NCI-H2227 (cell line): Measurements from ENCODE around the gene ZNF638.
"Not testable (repeated sequence)": the region's sequence is repeated elsewhere in the genome, so short reads cannot be mapped to it uniquely, and the experiment has no call there.

Experiments used
- DNase-seq: peaks from one replicate; lab custom pipeline; 2025; ENCODE audit not compliant: unreplicated experiment; lab: John Stamatoyannopoulos, UW

The ZNF638 gene, protein sequence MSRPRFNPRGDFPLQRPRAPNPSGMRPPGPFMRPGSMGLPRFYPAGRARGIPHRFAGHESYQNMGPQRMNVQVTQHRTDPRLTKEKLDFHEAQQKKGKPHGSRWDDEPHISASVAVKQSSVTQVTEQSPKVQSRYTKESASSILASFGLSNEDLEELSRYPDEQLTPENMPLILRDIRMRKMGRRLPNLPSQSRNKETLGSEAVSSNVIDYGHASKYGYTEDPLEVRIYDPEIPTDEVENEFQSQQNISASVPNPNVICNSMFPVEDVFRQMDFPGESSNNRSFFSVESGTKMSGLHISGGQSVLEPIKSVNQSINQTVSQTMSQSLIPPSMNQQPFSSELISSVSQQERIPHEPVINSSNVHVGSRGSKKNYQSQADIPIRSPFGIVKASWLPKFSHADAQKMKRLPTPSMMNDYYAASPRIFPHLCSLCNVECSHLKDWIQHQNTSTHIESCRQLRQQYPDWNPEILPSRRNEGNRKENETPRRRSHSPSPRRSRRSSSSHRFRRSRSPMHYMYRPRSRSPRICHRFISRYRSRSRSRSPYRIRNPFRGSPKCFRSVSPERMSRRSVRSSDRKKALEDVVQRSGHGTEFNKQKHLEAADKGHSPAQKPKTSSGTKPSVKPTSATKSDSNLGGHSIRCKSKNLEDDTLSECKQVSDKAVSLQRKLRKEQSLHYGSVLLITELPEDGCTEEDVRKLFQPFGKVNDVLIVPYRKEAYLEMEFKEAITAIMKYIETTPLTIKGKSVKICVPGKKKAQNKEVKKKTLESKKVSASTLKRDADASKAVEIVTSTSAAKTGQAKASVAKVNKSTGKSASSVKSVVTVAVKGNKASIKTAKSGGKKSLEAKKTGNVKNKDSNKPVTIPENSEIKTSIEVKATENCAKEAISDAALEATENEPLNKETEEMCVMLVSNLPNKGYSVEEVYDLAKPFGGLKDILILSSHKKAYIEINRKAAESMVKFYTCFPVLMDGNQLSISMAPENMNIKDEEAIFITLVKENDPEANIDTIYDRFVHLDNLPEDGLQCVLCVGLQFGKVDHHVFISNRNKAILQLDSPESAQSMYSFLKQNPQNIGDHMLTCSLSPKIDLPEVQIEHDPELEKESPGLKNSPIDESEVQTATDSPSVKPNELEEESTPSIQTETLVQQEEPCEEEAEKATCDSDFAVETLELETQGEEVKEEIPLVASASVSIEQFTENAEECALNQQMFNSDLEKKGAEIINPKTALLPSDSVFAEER (N-terminal part only)

DNA sequence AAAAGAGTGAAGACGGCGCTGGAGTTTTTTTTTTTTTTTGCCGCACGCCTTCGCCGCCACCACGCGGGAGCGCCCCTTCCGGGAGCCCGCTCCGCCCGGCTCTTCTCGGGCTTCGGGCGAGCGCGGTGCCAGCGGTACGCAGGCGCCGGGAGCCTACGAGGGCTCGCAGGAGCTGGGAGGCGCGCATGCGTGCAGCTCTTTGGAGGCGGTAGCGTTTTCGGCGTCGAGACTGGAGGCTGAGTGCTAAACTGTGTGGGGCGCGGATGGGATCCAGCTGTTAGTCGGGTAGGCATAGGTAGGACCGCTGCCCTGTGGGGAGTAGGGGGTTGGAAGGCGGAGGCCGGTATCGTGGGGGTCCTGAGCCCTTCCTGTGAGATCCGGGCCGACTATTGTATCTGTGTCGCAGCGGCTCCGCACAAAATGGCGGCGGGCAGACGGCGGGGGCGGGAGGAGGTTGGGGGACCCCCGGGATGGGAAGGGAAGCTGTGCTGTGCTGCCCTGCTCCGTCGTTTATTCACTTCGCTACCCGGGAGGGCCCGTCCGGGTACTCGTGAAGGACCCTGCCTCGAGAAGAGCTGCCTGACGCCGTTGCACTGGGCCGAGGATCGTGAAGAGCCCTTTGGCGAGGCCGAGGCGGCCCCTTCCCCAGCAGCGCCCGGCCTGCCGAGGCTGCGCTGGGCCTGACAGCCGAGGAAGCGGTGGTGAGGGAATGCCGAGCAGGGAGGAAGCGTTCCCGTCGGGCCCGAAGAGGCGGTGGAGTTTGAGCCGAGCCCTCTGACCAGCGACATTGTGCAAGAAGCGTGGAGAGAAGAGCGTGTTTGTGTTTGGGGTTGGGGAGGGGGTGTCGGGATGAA, at the start of gene ZNF638:
ZNF638 (plus strand) TSS at position 202 of the 854 bp plus-strand sequence. CDS start 17,173 bp downstream, outside the sequence.
- DNase-seq = peak; percentile 98

DNA sequence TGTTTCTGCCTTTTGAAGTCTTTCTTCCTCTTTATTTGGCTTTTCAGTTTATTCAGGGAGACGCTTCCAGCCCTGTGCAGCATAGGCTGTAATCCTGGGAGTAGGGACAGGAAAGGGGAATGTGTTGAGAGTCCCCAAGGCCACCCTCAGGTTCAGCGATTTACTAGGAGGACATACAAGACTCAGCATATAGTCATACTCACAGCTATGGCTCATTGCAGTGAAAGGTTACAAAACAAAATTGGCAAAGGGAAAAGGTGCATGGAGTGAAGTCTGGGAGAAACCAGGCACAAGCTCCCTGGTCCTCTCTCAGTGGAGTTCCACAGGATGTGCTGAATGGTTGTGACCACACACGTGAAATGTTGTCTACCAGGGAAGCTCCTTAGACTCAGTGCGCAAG, 49.6 kb upstream of the ZNF638 start:
- no peak for DNase-seq

DNA sequence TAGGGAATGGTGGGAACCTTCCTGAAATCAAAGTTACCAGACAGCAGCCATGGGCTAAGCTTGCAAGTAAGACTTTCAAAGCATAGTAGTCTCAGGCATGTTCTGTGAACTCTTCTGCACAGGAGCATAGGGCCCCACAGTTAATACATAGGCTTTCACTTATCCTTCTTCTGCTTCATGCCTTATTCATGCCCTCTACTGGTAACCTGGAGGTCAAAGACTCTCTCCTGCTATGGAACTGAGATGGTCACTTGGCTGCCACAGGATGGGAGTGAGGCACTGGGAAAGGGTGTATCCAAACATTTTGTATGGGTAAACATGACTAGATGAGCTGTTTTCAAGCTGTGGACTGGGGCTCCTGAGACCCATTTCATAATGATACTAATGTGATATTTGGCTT, 49.1 kb upstream of the ZNF638 start:
- DNase-seq = no peak

DNA sequence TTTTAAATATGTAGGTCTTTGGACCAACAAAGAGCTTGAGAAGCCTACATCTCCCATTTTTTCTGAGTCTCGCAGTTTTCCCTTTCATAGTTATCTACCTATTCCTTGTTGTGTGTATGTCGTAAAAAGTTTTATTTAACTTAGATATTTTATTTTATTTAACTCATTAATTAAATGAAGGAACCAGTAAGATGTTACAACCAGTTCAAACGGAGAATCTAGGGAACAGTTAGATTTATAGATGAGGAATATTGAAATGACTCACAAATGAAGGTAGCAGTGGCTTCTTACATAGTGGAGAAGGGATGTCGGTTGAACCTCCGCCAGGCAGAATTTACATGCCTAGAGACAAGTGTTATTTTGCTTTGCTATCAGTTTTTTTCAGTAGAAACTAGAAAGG, 48.5 kb upstream of the ZNF638 start:
- DNase-seq = no peak

DNA sequence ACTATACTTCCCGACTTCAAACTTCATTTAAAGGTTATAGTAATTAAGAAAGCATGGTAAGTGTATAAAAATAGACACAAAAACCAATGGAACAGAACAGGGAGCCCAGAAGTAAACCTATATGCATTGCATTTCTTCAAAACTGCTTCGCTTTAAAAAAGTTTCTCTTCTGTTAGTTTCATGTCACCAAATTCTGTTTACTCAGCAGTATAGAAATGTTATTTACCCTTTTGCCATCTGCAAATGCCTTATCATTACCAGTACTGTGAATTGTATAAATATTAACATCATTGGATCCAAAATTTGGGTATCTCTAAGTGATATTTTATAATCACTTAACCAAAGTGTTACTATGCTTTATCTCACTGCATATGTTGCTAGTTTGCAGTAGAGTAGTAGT, 45.9 kb upstream of the ZNF638 start:
- DNase-seq = no peak

DNA sequence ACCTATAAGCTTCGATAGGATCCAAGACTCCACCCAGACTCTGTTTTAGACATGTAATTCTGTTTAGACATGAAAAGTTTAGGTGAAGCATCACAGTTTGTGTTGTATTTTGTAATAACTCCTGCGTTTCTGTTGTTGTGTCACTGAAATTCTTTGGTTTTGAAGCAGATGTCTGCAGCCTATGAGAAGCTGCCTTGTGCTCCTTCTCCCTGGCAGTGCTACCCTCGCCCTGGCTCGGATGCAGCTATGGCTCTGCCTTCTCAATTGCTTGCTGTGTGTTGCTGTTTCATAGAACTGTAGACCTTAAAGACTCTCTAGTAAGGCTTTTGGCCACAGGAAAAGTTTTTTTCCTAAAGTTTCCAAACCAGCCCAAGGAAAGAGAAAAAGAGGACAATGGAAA, 40.2 kb upstream of the ZNF638 start:
- DNase-seq = no peak

DNA sequence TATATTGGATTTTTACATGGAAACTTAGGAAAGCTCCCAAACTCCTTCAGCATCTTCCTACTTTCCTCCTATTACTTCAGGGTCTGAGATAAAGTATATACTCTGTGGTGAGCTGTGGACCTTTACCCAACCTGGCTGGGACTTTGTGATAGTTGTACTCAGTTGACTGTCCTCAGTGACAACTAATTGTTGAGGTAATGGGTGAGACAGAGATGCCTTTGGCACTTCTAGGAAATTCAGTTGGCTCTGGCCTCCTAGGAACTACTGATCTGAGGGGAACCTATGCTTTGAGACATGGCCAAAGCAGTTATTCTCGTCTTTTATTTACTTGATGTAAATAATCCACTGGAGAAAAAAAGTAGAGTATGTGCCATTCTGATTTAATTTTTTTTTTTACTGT, 39.4 kb upstream of the ZNF638 start:
- no peak for DNase-seq

DNA sequence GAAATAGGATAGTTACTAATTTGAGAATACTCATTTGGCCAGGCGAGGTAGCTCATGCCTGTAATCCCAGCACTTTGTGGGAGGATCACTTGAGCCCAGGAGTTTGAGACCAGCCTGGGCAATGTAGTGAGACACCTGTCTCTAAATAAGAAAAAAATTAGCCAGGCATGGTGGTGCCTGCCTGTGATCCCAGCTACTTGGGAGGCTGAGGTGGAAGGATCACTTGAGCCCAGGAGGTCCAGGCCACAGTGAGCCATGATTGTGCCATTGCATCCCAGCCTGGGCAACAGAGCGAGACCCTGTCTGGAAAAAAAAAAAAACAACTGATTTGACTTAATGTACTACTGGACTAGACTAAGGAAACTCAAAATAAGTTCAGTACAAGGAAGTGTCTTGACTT, 32.7 kb upstream of the ZNF638 start:
- no peak for DNase-seq

DNA sequence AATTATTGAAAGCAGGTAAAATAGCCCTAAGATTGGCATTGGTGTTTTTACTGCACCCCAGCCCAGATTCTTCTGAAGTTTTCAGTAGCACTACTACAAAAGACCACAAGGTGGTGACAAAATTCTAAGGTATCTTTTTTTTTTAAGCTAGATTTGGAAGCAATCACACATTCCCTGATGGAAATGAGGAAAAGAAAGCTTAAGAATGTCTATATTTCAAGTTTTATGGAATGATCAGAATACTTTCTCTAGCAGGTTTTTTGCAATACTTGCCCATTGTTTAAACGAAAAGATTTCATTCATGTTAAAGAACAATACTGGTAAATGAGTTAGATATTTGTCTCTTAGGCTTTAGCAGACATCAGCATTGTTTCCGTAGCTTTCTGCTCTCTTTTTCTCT, 32.1 kb upstream of the ZNF638 start:
- DNase-seq = peak; percentile 43

DNA sequence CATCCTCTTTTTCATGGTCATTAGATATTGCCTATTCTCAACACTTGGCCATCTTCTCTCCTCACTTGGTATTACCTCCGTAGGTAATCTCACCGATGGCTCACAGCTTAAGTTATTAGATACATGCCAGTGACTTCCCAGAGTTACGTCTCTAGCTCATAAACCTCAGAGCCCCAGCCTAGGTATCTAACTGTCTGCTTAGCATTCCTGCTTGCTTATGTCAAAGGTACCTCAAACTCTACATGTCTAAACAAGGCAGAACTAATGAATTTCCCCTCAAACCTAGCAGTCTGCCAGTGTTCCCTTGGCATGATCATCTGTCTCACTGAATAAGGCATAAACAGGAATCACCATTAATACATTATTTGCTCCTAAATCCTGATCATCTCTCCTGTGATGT, 27.7 kb upstream of the ZNF638 start:
- no peak for DNase-seq

DNA sequence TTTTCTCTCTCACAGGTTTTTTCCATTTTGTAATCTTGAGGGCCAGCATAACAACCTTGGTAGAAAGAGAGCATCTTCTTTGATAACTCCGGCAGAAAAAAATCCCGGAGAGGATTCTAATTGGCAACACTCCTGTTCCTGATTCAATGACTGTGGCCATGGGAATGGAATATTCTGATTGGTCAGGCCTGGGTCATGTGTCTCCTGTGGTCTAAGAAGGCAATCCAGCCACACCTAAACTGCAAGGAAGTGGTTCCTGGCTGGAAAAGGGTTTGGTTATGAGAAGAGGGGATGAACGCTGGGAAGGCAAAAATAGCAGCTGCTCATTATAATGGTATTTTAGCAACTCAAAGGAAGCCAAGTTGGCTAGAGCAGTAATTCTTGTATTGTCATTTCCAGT, 24.8 kb upstream of the ZNF638 start:
- no peak for DNase-seq

DNA sequence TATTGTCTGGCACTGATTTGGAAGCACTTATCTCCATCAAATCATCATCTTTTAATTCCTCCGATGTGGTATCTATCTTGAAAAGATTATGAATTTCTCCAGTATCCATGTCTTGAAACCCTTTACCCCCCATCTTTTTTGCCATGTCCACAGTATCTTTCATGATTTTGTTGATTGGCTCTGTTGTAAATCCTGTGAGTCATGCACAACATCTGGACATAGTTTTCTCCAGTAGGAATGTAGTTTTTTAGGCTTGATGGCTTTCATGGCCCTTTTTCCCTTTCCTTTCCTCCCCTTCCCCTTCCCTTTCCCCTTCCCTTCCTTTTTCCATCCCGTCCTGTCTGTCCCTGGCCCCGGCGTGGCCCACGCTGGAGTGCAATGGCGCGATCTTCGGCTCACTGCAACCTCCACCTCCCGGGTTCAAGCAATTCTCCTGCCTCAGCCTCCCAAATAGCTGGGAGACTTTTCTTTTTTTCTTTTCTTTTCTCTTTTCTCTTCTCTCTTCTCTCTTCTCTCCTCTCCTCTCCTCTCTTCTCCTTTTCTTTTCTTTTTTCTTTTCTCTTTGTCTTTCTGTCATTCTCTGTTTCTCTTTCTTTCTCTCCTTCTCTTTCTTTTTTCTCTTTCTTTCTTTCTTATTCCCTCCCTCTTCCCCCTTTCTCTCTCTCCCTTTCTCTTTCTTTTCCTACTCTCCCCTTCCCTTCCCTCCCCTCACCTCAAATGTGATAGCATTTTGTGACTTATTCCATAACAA, 18.4 kb upstream of the ZNF638 start:
- no peak for DNase-seq

DNA sequence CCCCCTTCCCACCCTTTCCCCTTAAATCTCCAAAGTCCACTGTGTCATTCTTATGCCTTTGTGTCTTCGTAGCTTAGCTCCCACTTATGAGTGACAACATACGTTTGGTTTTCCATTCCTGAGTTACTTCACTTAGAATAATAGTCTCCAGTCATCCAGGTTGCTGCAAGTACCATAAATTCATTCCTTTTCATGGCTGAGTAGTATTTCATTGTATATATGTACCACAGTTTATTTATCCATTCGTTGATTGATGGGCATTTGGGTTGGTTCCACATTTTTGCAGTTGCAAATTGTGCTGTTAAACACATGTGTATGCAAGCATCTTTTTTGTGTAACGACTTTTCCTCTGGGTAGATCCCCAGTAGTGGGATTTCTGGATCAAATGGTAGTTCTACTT, 14.5 kb upstream of the ZNF638 start:
- no peak for DNase-seq

DNA sequence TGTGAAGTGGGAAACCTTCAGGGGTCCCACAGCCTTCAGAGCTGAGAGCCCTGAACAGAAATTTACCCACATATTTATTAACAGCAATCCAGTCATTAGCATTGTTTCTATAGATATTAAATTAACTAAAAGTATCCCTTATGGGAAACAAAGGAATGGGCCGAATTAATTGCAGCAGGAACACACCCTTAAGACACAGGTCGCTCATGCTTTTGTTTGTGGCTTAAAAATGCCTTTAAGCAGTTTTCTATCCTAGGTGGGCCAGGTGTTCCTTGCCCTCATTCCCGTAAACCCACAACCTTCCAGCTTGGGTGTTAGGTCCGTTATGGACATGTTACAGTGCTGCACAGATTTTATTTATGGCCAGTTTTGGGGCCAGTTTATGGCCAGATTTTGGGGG, 13.7 kb upstream of the ZNF638 start:
- DNase-seq = not testable (repeated sequence)

DNA sequence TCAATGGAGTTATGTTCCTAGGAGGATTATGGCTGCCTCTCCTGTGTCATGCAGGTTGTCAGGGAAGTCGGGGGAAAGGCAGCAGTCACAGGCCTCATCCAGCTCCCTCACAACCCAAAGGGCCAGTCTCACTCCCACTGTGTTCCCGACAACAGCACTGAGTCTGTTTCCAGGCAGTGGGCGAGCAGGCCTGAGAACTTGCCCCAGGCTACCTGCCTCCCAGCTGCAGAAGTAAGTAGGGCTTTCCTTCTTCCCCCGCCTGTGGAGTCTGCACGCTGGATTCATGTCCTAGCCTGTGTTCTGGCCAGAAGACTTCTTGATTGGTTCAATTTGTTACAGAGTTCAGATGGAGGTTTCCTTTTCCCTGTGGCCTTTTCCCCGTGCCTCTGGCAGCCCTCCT, 8.2 kb upstream of the ZNF638 start:
- no peak for DNase-seq

DNA sequence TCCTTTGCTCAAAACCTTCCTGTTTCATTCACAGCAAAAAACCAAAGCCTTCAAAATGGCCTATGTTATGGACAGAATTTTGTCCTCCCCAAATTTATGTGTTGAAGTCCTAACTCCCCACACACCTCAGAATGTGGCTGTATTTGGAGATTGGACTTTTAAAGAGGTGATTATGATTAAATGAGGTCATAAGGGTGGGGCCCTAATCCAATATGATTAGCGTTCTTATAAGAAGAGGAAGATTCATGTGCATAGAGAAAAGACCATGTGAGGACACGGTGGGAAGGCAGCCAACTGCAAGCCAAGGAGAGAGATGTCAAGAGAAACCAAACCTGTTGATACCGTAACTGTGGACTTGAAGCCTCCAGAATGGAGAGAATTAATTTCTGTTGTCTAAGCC, 4.6 kb upstream of the ZNF638 start:
- no peak for DNase-seq

DNA sequence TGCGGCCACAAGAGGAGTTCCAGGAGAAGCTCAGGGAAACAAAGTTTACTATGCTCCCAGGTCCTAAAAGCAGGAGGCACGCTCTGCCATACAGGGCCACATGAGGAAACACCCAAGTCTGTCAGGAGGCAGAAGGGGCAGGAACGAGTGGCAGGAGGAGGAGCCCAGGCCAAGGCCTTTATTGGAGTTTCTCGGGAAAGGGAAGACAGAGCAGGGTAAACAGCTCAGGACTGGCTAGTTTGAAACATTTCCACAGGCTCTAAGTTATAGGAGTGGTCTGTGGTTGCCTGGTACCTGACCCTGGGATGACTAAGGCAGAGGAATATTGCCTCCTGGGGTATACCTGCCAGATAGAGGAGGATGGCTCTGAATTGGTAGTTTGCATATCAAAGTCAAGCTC, 3.7 kb upstream of the ZNF638 start:
- DNase-seq = no peak

DNA sequence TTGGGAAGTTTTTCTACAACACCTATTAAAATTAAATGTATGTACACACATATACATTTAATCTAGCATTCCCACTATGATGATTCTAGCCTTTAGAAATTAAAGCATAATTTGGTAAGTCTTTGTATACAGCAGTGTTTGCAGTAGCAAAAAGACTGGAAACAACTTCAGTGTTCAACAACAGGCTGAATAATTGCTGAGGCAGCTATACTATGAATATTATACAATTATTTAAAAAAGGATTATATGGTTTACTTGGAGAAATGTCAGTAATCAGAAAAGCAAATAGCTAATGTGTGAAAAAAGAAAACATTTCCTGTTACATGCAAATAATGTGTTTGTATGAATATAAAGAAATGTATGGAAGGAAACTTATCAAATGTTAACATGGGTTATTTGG, 1.4 kb upstream of the ZNF638 start:
- DNase-seq = no peak

DNA sequence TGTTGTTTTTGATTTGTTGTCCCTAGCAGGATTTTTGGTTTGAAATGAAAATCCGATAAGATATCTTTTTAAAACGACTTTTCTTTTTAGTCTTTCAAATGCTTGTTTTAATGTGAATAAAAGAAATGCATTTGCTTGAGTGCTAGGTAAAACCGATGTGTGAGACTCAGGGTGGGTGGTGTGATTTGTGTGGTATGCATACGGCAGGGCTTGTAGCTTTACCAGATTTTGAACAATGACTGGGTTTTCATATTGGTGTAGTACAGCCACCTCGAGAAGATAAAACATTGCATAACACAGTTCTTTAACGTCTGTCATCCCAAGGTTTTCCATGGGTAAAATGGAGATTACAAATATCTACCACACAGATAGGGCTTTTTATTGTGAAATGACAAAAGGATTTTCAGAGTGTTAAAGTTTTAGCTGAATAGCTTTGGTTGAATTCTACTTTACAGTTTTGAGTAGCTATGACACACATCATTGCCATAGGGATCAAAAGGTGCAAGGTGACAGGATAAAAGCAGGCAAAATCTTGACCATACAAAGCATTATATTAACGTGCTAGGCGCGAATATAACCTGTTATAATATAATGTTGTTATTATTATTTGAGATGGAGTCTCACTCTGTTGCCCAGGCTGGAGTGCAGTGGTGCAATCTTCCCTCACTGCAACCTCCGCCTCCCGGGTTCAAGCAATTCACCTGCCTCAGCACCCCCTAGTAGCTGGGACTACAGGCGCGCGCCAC, 824 bp upstream of the ZNF638 start:
- DNase-seq = no peak
